H9 (cell line): Measurements from ENCODE around the gene TRPV4. TPM values are rescaled to one million over a fixed set of nuclear protein-coding genes. Genes with fewer than 3 reads are reported as not detected.

Source experiments
- DNase-seq: peaks from one replicate; pipeline ENCODE4 v3.0.0-alpha.2; 2017
- H2AFZ ChIP-seq: one replicate; pipeline ENCODE4 v1.6.1; 2013; ENCODE audit warnings: mild to moderate bottlenecking, low read length, control low read depth, moderate library complexity
- H2AK5ac ChIP-seq: 2 replicates; pipeline ENCODE4 v1.6.1; 2013; ENCODE audit warnings: low read length, control low read depth, mixed read lengths; ENCODE audit not compliant: insufficient read length
- H2BK120ac ChIP-seq: one replicate; pipeline ENCODE4 v1.6.1; 2013; ENCODE audit warnings: low read depth, mild to moderate bottlenecking, low read length, control low read depth, inconsistent platforms; ENCODE audit not compliant: poor library complexity, severe bottlenecking
- H2BK12ac ChIP-seq: 2 replicates; pipeline ENCODE4 v1.6.1; 2013; ENCODE audit warnings: low read length, control low read depth, mixed read lengths, low read depth; ENCODE audit not compliant: insufficient read length
- H2BK15ac ChIP-seq: 2 replicates; pipeline ENCODE4 v1.6.1; 2013; ENCODE audit warnings: low read depth, low read length, control low read depth
- H2BK20ac ChIP-seq: one replicate; pipeline ENCODE4 v1.6.1; 2013; ENCODE audit warnings: low read depth, mild to moderate bottlenecking, low read length, control low read depth, inconsistent platforms; ENCODE audit not compliant: poor library complexity, severe bottlenecking
- H2BK5ac ChIP-seq: 2 replicates; pipeline ENCODE4 v1.6.1; 2013; ENCODE audit warnings: low read length, control low read depth, mixed read lengths; ENCODE audit not compliant: insufficient read length
- H3K14ac ChIP-seq: 2 replicates; pipeline ENCODE4 v1.6.1; 2013; ENCODE audit warnings: low read length, control low read depth; ENCODE audit not compliant: insufficient read depth
- H3K18ac ChIP-seq: 2 replicates; pipeline ENCODE4 v1.6.1; 2013; ENCODE audit warnings: low read depth, mild to moderate bottlenecking, mixed read lengths, low read length, control low read depth; ENCODE audit not compliant: insufficient read length
- H3K23ac ChIP-seq: 2 replicates; pipeline ENCODE4 v1.6.1; 2013; ENCODE audit warnings: low read length, control low read depth, mixed read lengths, low read depth; ENCODE audit not compliant: insufficient read length
- H3K23me2 ChIP-seq: 2 replicates; pipeline ENCODE4 v1.6.1; 2013; ENCODE audit warnings: low read depth, mild to moderate bottlenecking, mixed read lengths, low read length, control low read depth; ENCODE audit not compliant: insufficient read length, poor library complexity, severe bottlenecking
- H3K27ac ChIP-seq: 2 replicates; pipeline ENCODE4 v1.5.1; 2013; ENCODE audit warnings: low read length, control low read depth, mixed read lengths, low read depth; ENCODE audit not compliant: insufficient read length
- H3K27me3 ChIP-seq: 2 replicates; pipeline ENCODE4 v1.6.1; 2013; ENCODE audit warnings: low read length, control low read depth, inconsistent platforms; ENCODE audit not compliant: insufficient read depth
- H3K4ac ChIP-seq: 2 replicates; pipeline ENCODE4 v1.6.1; 2013; ENCODE audit warnings: low read depth, mild to moderate bottlenecking, control low read depth, inconsistent platforms, low read length, moderate library complexity
- H3K4me1 ChIP-seq: 2 replicates; pipeline ENCODE4 v1.6.1; 2013; ENCODE audit warnings: low read length, control low read depth, inconsistent platforms; ENCODE audit not compliant: insufficient read depth
- H3K4me2 ChIP-seq: 2 replicates; pipeline ENCODE4 v1.6.1; 2013; ENCODE audit warnings: low read length, control low read depth, mixed read lengths; ENCODE audit not compliant: insufficient read length, insufficient read depth
- H3K56ac ChIP-seq: 2 replicates; pipeline ENCODE4 v1.6.1; 2013; ENCODE audit warnings: low read depth, mild to moderate bottlenecking, mixed read lengths, low read length, control low read depth; ENCODE audit not compliant: insufficient read length
- H3K79me1 ChIP-seq: 2 replicates; pipeline ENCODE4 v1.6.1; 2013; ENCODE audit warnings: low read depth, mild to moderate bottlenecking, moderate library complexity, low read length, control low read depth, inconsistent platforms; ENCODE audit not compliant: insufficient read depth, poor library complexity, severe bottlenecking
- H3K79me2 ChIP-seq: 2 replicates; pipeline ENCODE4 v1.6.1; 2013; ENCODE audit warnings: low read length, control low read depth, inconsistent platforms; ENCODE audit not compliant: insufficient read depth
- H3K9ac ChIP-seq: 2 replicates; pipeline ENCODE4 v1.6.1; 2013; ENCODE audit warnings: low read length, control low read depth, mixed read lengths; ENCODE audit not compliant: insufficient read length; ENCODE audit errors: extremely low read depth
- H3K9me3 ChIP-seq: one replicate; pipeline ENCODE4 v1.6.1; 2013; ENCODE audit warnings: low read depth, low read length, inconsistent platforms; ENCODE audit not compliant: control insufficient read depth
- H3T11ph ChIP-seq: one replicate; pipeline ENCODE4 v1.6.1; 2013; ENCODE audit warnings: mild to moderate bottlenecking, low read length, control low read depth, inconsistent platforms
- H4K20me1 ChIP-seq: one replicate; pipeline ENCODE4 v1.6.1; 2013; ENCODE audit not compliant: control insufficient read depth, insufficient read length, insufficient read depth
- H4K5ac ChIP-seq: 2 replicates; pipeline ENCODE4 v1.6.1; 2013; ENCODE audit warnings: low read depth, mild to moderate bottlenecking, mixed read lengths, low read length, control low read depth; ENCODE audit not compliant: insufficient read length
- H4K8ac ChIP-seq: replicated peaks from 2 replicates; pipeline ENCODE4 v1.6.1; 2013; ENCODE audit warnings: low read length, control low read depth, mixed read lengths, low read depth; ENCODE audit not compliant: insufficient read length
- H4K91ac ChIP-seq: 2 replicates; pipeline ENCODE4 v1.6.1; 2013; ENCODE audit warnings: low read depth, mild to moderate bottlenecking, moderate library complexity, mixed read lengths, low read length, control low read depth; ENCODE audit not compliant: insufficient read length
- H3K27ac Mint-ChIP-seq, 3 experiments: 2 replicates in 2 of 3; 3 replicates in 1 of 3; pipeline ENCODE4 v1.8.0; 2020 to 2021; ENCODE audit warnings: mixed read lengths in 3 of 3, mild to moderate bottlenecking in 1 of 3, moderate library complexity in 1 of 3
- H3K27me3 Mint-ChIP-seq: 2 replicates; pipeline ENCODE4 v1.8.0; 2021; ENCODE audit warnings: low read depth, mild to moderate bottlenecking, moderate library complexity, mixed read lengths
- H3K36me3 Mint-ChIP-seq, 3 experiments: 2 replicates in 2 of 3; 3 replicates in 1 of 3; pipeline ENCODE4 v1.8.0; 2020 to 2021; ENCODE audit warnings: low read depth in 3 of 3, mixed read lengths in 3 of 3; ENCODE audit not compliant: insufficient read depth in 1 of 3
- H3K4me1 Mint-ChIP-seq, 2 experiments: 2 replicates each; pipeline ENCODE4 v1.8.0; 2020; ENCODE audit warnings: mixed read lengths in 2 of 2
- H3K4me3 Mint-ChIP-seq, 2 experiments: 2 replicates in 1 of 2; 3 replicates in 1 of 2; pipeline ENCODE4 v1.8.0; 2020 to 2021; ENCODE audit warnings: mild to moderate bottlenecking in 2 of 2, mixed read lengths in 2 of 2, moderate library complexity in 1 of 2
- H3K9me3 Mint-ChIP-seq, 2 experiments: 2 replicates in 1 of 2; 3 replicates in 1 of 2; pipeline ENCODE4 v1.8.0; 2020; ENCODE audit warnings: mild to moderate bottlenecking in 2 of 2, mixed read lengths in 2 of 2, moderate library complexity in 1 of 2
- CTCF ChIP-seq: fragments of 200-600 bp; sonication (generic); conservative IDR thresholded peaks from 3 replicates; pipeline ENCODE4 v1.8.0; 2021; ENCODE audit warnings: antibody characterized with exemption, mild to moderate bottlenecking
- WGBS: extraction: QIAGEN DNeasy Blood & Tissue Kit; methylation state at CpG from one replicate; pipeline ENCODE4 v1.1.7; 2013; ENCODE audit warnings: missing lambda C conversion rate, low lambda C conversion rate, mixed read lengths; ENCODE audit not compliant: insufficient read length; ENCODE audit errors: extremely low coverage; 5-methylcytosine and 5-hydroxymethylcytosine counted together
- total RNA-seq: library from RNA; stranded (reverse); gene quantifications from 2 replicates; pipeline ENCODE4 v1.2.1, GENCODE V29; 2021

Gene TRPV4
- total RNA-seq, 1 experiment from 2014 or later: 4.9 TPM

GRCh38 chr12:109877504-109878246, 44.5 kb upstream of the TRPV4 start:
- Histone ChIP-seq H2AK5ac (no peak overlapping the region), H3K9me3 (no peaks in the 10 kb centered on the region), H3K23me2 (peaks cover 11% of the 10 kb centered on the region), H3K27ac (no peak overlapping the region), H2AFZ (no peak overlapping the region), H3K14ac (no peak overlapping the region), H3K56ac (no peak overlapping the region), H3K4me2 (peak overlapping the region; percentile 8), H3T11ph (no peak overlapping the region), H2BK20ac (no peak overlapping the region), H2BK120ac (no peak overlapping the region), H3K4me1 (peaks cover 12% of the 10 kb centered on the region), H4K5ac (no peak overlapping the region), H2BK12ac (no peak overlapping the region), H3K9ac (no peak overlapping the region), H3K27me3 (no peaks in the 10 kb centered on the region), H3K79me1 (no peaks in the 10 kb centered on the region), H3K18ac (no peak overlapping the region), H3K23ac (no peak overlapping the region), H3K79me2 (peaks cover 8% of the 10 kb centered on the region; the same call in 1 of the 2 replicates), H4K20me1 (no peaks in the 10 kb centered on the region), H3K4ac (no peak overlapping the region), H4K8ac (no peak overlapping the region), H2BK15ac (no peak overlapping the region), H4K91ac (no peak overlapping the region), H2BK5ac (no peak overlapping the region)
- Mint-ChIP-seq H3K27me3 (peaks cover 4% of the 10 kb centered on the region), H3K4me1 (peaks cover 37 to 42% of the 10 kb centered on the region in 2 experiments), H3K36me3 (no peaks in the 10 kb centered on the region; a peak in 2 of 7 replicates), H3K4me3 (peak overlapping the region in 1 of 2 experiments; percentile 35; a peak in 3 of 5 replicates), H3K27ac (no peak overlapping the region), H3K9me3 (no peaks in the 10 kb centered on the region; a peak in 1 of 5 replicates)
- DNase-seq: no peak
- no peak for TF ChIP-seq CTCF
- no CpG with 5 or more reads among the region's 10 CpGs for WGBS
